GM23338 (cell line): ENCODE data around the gene HVCN1. TPM values are rescaled to one million over a fixed set of nuclear protein-coding genes. Genes with fewer than 3 reads are reported as not detected.

Experiments
- ATAC-seq: fragments of 200-7000 bp; cut with Tn5 transposase; 3 replicates; pipeline ENCODE4 v1.9.1; 2020
- DNase-seq: peaks from one replicate; pipeline ENCODE4 v3.0.0-alpha.2; 2015; ENCODE audit warnings: low spot score
- H2AFZ ChIP-seq: fragments of 200-600 bp; sonication (generic); 2 replicates; pipeline ENCODE4 v1.8.0; 2016; ENCODE audit warnings: antibody characterized with exemption, mild to moderate bottlenecking, moderate library complexity
- H3F3A ChIP-seq: fragments of 200-600 bp; sonication (generic); replicated peaks from 2 replicates; pipeline ENCODE4 v1.8.0; 2017; ENCODE audit warnings: antibody characterized with exemption, mixed run types, low read depth
- H3K27ac ChIP-seq: fragments of 200-600 bp; sonication (generic); 2 replicates; pipeline ENCODE4 v1.6.1; 2016; ENCODE audit warnings: low read depth
- H3K27me3 ChIP-seq: fragments of 200-600 bp; sonication (generic); 2 replicates; pipeline ENCODE4 v1.8.0; 2016; ENCODE audit warnings: mild to moderate bottlenecking, mixed run types, moderate library complexity; ENCODE audit not compliant: insufficient read depth
- H3K36me3 ChIP-seq: fragments of 200-600 bp; sonication (generic); 2 replicates; pipeline ENCODE4 v1.8.0; 2016; ENCODE audit warnings: mild to moderate bottlenecking; ENCODE audit not compliant: insufficient read depth
- H3K4me1 ChIP-seq: fragments of 200-600 bp; sonication (generic); 2 replicates; pipeline ENCODE4 v1.8.0; 2016; ENCODE audit warnings: mild to moderate bottlenecking, moderate library complexity; ENCODE audit not compliant: insufficient read depth
- H3K4me2 ChIP-seq: fragments of 200-600 bp; sonication (generic); 2 replicates; pipeline ENCODE4 v1.7.1; 2017; ENCODE audit warnings: mixed run types
- H3K4me3 ChIP-seq: fragments of 200-600 bp; sonication (generic); 2 replicates; pipeline ENCODE4 v1.6.1; 2016; ENCODE audit warnings: mixed run types
- H3K79me2 ChIP-seq: fragments of 200-600 bp; sonication (generic); replicated peaks from 2 replicates; pipeline ENCODE4 v1.8.0; 2017; ENCODE audit warnings: mild to moderate bottlenecking; ENCODE audit not compliant: insufficient read depth
- H3K9me2 ChIP-seq: fragments of 200-600 bp; sonication (generic); 2 replicates; pipeline ENCODE4 v1.8.0; 2017; ENCODE audit not compliant: insufficient read depth
- H4K20me1 ChIP-seq: fragments of 200-600 bp; sonication (generic); replicated peaks from 2 replicates; pipeline ENCODE4 v1.8.0; 2017; ENCODE audit warnings: mild to moderate bottlenecking; ENCODE audit not compliant: insufficient read depth
- H3K27ac Mint-ChIP-seq: 2 replicates; pipeline ENCODE4 v1.8.0; 2020; ENCODE audit warnings: inconsistent platforms, mild to moderate bottlenecking, moderate library complexity, mixed read lengths
- H3K27me3 Mint-ChIP-seq: 3 replicates; pipeline ENCODE4 v1.8.0; 2022; ENCODE audit warnings: low read depth, mild to moderate bottlenecking, moderate library complexity, mixed read lengths, inconsistent platforms; ENCODE audit not compliant: insufficient read depth, poor library complexity
- H3K36me3 Mint-ChIP-seq: 3 replicates; pipeline ENCODE4 v1.8.0; 2021; ENCODE audit warnings: low read depth, mild to moderate bottlenecking, inconsistent platforms, moderate library complexity, mixed read lengths
- H3K4me1 Mint-ChIP-seq: 3 replicates; pipeline ENCODE4 v1.8.0; 2020; ENCODE audit warnings: mild to moderate bottlenecking, inconsistent platforms, mixed read lengths
- H3K4me3 Mint-ChIP-seq: 3 replicates; pipeline ENCODE4 v1.8.0; 2021; ENCODE audit warnings: moderate library complexity, mild to moderate bottlenecking, inconsistent platforms, mixed read lengths
- H3K9me3 Mint-ChIP-seq: 3 replicates; pipeline ENCODE4 v1.8.0; 2020; ENCODE audit warnings: moderate library complexity, mild to moderate bottlenecking, inconsistent platforms, mixed read lengths
- CREB1 ChIP-seq: fragments of 250-450 bp; sonication (Bioruptor Pico); IDR thresholded peaks from 2 replicates; pipeline ENCODE4 v1.5.0; 2020; ENCODE audit warnings: low read depth, mild to moderate bottlenecking, moderate library complexity
- CTCF ChIP-seq, 2 experiments: fragments of 200-600 bp in 1 of 2; sonication (generic) in 1 of 2; conservative IDR thresholded peaks; 2 replicates each; pipeline versions ENCODE4 v1.5.1 to v1.6.1; 2016 to 2017; ENCODE audit warnings: antibody characterized with exemption in 2 of 2, low read depth in 2 of 2, mild to moderate bottlenecking in 2 of 2, moderate library complexity in 1 of 2
- ETS1 ChIP-seq: IDR thresholded peaks from 2 replicates; pipeline ENCODE4 v1.6.1; 2016; ENCODE audit warnings: antibody characterized with exemption
- EZH2 ChIP-seq: fragments of 200-600 bp; sonication (generic); IDR thresholded peaks from one replicate; pipeline ENCODE4 v1.8.0; 2017; ENCODE audit warnings: antibody characterized with exemption, mild to moderate bottlenecking, low read depth; ENCODE audit not compliant: unreplicated experiment
- EZH2phosphoT487 ChIP-seq: fragments of 200-600 bp; sonication (generic); IDR thresholded peaks from one replicate; pipeline ENCODE4 v1.8.1; 2018; ENCODE audit warnings: antibody characterized with exemption; ENCODE audit not compliant: unreplicated experiment
- JUNB ChIP-seq: IDR thresholded peaks from one replicate; pipeline ENCODE4 v1.6.1; 2016; ENCODE audit warnings: antibody characterized with exemption; ENCODE audit not compliant: unreplicated experiment
- NANOG ChIP-seq: IDR thresholded peaks from 2 replicates; pipeline ENCODE4 v1.6.1; 2016; ENCODE audit warnings: antibody characterized with exemption, borderline replicate concordance
- POLR2AphosphoS5 ChIP-seq: IDR thresholded peaks from 2 replicates; pipeline ENCODE4 v1.6.1; 2016; ENCODE audit warnings: antibody characterized with exemption, low read depth
- REST ChIP-seq: IDR thresholded peaks from one replicate; pipeline ENCODE4 v1.6.1; 2018; ENCODE audit warnings: antibody characterized with exemption; ENCODE audit not compliant: unreplicated experiment
- STAT1 ChIP-seq: IDR thresholded peaks from one replicate; pipeline ENCODE4 v1.6.1; 2016; ENCODE audit warnings: antibody characterized with exemption; ENCODE audit not compliant: unreplicated experiment
- ZNF114 ChIP-seq: fragments of 250-450 bp; sonication (Bioruptor Pico); IDR thresholded peaks from 2 replicates; pipeline ENCODE4 v1.5.0; 2020; ENCODE audit warnings: mild to moderate bottlenecking, moderate library complexity
- ZNF331 ChIP-seq: fragments of 250-450 bp; sonication (Bioruptor Pico); IDR thresholded peaks from 2 replicates; pipeline ENCODE4 v1.5.0; 2020; ENCODE audit warnings: low read depth, mild to moderate bottlenecking, moderate library complexity
- ZNF462 ChIP-seq: fragments of 250-450 bp; sonication (Bioruptor Pico); IDR thresholded peaks from 2 replicates; pipeline ENCODE4 v1.5.0; 2020; ENCODE audit warnings: mild to moderate bottlenecking, moderate library complexity
- polyA plus RNA-seq: library from polyadenylated mRNA; unstranded; fragments of >200 nt; fragmentation: Nextera tagmentation; extraction: Ambion mirVana; gene quantifications from 2 replicates; pipeline ENCODE4 v1.2.1, GENCODE V29; 2016
- total RNA-seq: library from RNA; depleted of rRNA; stranded (reverse); fragments of >200 nt; shearing (Covaris generic); gene quantifications from 2 replicates; pipeline ENCODE4 v1.2.3, GENCODE V29; 2014

HVCN1 gene
- total and polyA plus RNA-seq, 2 experiments from 2014 or later = 10.4 to 10.7 TPM

GRCh38 chr12:110687396-110688169 is 1.3 kb downstream of the HVCN1 start:
- Histone ChIP-seq H3K4me1 (peaks cover 8% of the 10 kb centered on the region), H3K27ac (no peak overlapping the region), H3K27me3 (peaks cover 15% of the 10 kb centered on the region), H3K36me3 (no peaks in the 10 kb centered on the region), H2AFZ (no peak overlapping the region), H3K79me2 (no peaks in the 10 kb centered on the region), H3K9me2 (no peaks in the 10 kb centered on the region), H3F3A (peaks cover 6% of the 10 kb centered on the region; the same call in 1 of the 2 replicates), H4K20me1 (no peaks in the 10 kb centered on the region), H3K4me3 (no peak overlapping the region; the same call in 1 of the 2 replicates), H3K4me2 (no peak overlapping the region)
- DNase-seq (no peak), ATAC-seq (no peak)
- H3K4me3 Mint-ChIP-seq = peak overlapping the region; percentile 77
- peaks cover 15% of the 10 kb centered on the region for H3K4me1 Mint-ChIP-seq
- no peaks in the 10 kb centered on the region; the same call in 2 of the 3 replicates for H3K9me3 Mint-ChIP-seq
- H3K27me3 Mint-ChIP-seq = peaks cover 24% of the 10 kb centered on the region
- H3K27ac Mint-ChIP-seq = no peak overlapping the region
- no peaks in the 10 kb centered on the region; the same call in none of the 3 replicates for H3K36me3 Mint-ChIP-seq
- TF ChIP-seq STAT1 (no peak), REST (no peak), ZNF114 (CRISPR knock-in tag) (no peak), JUNB (no peak), EZH2phosphoT487 (no peak), CTCF (conservative IDR thresholded peaks at IDR 0.05; ENCODE audit: low read depth in 2 of 2) (no peak), EZH2 (no peak), NANOG (no peak), ZNF331 (CRISPR knock-in tag) (no peak), ETS1 (no peak), POLR2AphosphoS5 (no peak), ZNF462 (no peak), CREB1 (CRISPR knock-in tag) (no peak)
